Activated gamma-delta T cell treated with Interleukin-2 at 50 U/mL for 16 hours (primary cell): ENCODE data around the gene LCN10.
"Not testable (repeated sequence)": the region's sequence is repeated elsewhere in the genome, so short reads cannot be mapped to it uniquely, and the experiment has no call there.

ENCODE experiments used
- DNase-seq: peaks from one replicate; pipeline ENCODE4 v3.0.0-alpha.2; 2020

Gene LCN10

GRCh38 chr9:136769710-136770191 is 27.0 kb upstream of the LCN10 start:
- DNase-seq, result peak; percentile 39

GRCh38 chr9:136766410-136767120 is 23.8 kb upstream of the LCN10 start:
- not testable (repeated sequence) for DNase-seq

DNA sequence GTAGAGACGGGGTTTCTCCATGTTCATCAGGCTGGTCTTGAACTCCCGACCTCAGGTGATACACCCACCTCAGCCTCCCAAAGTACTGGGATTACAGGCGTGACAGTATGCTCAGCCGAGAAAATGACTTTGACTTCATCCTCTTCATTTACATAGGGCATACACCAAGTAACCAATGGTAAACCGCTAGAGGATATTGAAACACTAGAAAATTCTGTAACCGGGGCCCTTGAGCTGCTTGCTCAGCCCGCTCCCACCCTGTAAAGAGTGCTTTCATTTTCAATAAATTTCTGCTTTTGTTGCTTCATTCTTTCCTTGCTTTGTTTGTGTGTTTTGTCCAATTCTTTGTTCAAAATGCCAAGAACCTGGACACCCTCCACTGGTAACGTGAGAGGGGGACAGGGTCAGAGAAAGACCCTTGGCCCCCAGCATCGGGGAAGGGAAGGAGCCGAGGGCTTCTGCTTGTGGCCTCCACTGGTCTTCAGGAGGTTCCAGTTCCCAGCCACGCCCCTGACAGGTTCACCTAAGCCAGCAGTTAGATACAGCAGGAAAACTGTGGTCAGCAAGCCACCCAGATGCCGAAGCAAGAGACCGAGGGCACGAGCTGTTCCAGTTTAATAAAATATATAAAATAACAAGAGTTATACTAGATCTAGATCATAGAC is 23.1 kb upstream of the LCN10 start:
- not testable (repeated sequence) for DNase-seq

GRCh38 chr9:136765041-136765440 is 22.3 kb upstream of the LCN10 start:
- DNase-seq, result no peak

DNA sequence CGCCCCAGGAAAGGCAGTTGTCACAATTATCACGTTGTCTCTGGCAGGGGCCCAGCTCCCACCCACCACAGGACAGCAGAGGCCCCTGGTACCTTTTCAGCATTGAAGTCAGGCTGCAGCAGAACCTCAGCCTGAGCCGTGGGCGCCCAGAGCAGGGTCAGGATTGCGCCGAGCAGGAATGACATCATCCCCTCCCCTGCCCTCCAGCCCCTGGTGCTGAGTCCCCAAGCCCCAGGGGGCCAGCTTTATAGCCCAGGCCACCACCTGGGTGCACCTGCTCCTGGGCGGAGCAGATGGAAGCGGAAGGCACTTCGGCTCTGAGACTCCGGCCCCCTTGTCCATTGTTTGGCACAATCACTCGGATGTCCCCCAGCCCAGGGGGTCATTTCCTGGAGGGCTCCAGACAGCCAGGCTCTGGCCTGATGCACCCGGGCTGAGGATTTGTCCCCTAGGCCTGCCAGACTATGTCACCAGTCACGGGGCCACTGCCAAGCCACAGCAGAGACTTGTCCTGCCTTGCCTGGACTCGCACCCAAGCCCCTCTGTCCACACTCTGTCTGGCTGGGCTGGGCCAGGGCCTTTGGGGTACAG is 21.7 kb upstream of the LCN10 start, which contains the start of gene LCN15:
LCN15 (minus strand) TSS at position 218 of the 591 bp plus-strand sequence; CDS start at position 188, 30 bp downstream.
- no peak for DNase-seq

GRCh38 chr9:136763649-136764035 is 20.9 kb upstream of the LCN10 start:
- DNase-seq, result no peak

DNA sequence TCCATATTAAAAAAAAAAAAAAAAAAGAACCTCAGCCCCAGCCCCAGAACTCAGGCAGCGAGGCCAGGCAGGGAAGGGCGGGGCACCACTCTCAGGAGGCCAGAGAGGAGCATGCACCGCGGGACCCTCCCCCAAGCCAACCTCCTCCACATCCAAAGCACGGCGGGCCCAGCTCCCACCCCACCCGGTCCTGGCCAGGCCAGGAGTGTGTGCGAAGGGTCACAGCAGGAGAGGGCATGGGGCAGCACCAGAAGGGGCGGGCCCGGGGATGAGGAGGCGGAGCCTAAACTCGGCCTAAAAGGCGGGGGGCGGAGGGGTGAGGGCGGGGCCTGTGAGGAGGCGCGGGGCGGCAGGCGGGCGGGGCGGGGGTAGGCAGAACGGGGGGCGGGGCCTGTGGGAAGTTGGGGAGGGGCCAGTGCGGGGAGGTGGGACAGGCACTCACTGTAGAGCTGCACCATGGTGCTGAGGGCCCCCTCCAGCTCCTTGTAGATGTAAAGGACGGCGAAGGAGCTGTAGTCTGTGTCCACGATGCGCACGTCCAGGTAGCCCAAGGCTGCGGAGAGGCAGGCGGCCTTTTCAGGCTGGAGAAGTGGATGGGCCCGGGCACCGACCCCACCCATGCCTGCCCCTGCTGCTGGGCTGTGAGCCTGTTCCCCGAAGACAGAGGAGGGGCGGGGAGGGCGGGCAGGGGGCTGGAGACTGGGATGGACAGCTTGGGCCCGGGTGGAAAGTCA is 20.3 kb upstream of the LCN10 start:
- no peak for DNase-seq

DNA sequence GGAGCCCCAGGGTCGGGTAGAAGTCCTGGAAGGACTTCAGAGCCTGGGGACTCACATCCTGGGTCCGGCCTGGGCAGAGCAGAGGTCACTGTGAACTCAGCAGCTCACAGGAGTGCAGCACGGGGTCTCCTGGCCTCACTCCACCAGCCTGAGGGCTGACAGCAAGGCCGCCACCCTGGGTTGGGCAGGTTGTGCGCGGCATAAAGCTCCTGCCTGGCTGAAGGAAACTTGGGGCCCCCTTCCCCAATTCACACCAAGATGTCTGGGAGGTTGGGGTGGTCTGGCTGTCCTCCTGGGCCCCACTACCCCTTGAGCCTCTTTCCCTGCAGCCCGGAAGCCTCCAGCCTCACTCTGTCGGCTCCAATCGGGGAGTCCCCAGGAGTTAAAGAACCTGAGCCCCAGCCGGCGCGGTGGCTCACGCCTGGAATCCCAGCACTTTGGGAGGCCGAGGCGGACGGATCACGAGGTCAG is 19.5 kb upstream of the LCN10 start:
- no peak for DNase-seq

DNA sequence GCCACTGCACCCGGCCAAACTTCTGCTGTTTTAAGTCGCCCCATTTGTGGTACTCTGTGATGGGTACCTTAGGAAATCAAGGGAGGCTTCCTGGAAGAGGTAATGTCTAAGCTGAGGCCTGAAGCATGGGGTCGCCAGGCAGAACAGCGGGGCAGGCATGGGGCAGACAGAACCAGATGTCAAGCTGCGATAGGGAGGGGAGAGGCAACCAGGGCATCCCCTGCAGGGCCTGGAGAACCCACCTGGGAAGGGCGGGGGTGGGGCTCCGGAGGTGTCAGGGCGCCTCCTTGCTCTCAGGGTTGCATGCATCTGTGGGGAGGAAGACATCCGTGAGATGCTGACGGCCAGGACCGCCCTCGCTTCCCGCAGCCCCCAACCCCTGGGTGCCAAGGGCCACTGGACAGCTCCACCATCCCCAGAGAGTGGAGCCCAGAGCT is 18.8 kb upstream of the LCN10 start:
- DNase-seq, result no peak

GRCh38 chr9:136760834-136761544 is 18.2 kb upstream of the LCN10 start:
- DNase-seq, result not testable (repeated sequence)

- no peak for DNase-seq
Measured at GRCh38 chr9:136760424-136760823, 17.7 kb upstream of the LCN10 start.

- DNase-seq, result no peak
Measured at GRCh38 chr9:136759436-136760325, 16.9 kb upstream of the LCN10 start.

DNA sequence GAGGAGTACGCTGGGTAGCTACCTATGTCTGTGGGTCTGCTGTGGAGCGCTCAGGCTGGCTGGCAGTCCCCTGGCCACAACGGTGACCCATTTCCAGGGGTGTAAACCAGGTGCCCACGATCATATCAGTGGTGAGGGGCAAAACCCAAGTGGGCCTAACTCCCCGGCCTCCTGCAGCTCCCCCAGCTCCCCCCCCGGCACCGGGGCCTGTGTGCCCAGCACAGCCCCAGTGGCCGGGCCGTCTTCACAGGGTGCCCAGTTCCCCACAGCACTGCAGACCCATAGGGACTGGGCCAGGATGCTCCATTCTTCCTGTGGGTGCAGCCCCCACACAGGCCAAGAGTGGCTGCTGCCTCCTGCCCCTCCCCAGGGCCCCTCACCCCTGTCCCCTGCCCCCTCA is 16.3 kb upstream of the LCN10 start:
- no peak for DNase-seq

GRCh38 chr9:136757751-136758140 is 15.0 kb upstream of the LCN10 start:
- no peak for DNase-seq

DNA sequence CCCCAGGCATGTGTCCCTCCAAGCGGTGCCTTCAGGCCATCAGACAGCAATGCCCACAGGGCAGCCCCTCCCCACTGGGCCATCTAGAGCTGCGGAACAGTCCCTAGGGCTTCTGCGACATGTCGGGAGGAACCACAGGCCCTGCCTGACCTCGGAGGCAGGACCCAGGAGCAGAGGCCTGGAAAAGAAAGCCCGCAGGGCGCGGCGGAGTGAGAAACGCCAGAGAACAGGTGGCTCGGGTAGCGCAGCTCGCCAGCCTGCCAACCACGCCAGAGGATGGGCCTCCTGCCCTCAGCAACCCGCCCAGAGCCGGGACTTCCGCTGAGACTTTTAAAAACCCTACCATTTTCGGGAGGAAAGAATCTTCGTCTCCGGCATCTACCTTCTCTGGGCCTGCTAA is 14.6 kb upstream of the LCN10 start:
- DNase-seq, result no peak

DNA sequence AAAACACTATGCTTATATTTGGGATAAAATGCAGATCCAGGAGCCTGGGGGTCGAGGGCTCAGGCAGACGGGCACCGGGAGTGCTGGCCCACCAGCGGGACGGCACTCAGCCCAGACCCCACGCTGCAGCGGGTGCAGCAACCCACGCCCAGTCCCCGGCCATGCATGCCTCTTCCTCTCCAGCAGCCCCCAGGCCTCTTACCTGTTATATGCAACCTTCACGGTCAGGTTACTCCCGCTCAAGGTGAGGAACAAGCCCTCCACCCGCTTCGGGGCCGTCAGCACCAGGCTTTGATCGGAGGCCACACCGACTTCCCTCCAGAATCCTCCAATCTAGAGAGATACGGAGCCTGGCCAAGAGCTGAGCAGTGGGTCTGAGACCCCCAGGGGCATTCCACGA is 14.1 kb upstream of the LCN10 start:
- DNase-seq, result no peak

- DNase-seq, result no peak
Measured at GRCh38 chr9:136756134-136756438, 13.3 kb upstream of the LCN10 start.

- DNase-seq, result not testable (repeated sequence)
Measured at GRCh38 chr9:136755302-136756133, 12.8 kb upstream of the LCN10 start.

DNA sequence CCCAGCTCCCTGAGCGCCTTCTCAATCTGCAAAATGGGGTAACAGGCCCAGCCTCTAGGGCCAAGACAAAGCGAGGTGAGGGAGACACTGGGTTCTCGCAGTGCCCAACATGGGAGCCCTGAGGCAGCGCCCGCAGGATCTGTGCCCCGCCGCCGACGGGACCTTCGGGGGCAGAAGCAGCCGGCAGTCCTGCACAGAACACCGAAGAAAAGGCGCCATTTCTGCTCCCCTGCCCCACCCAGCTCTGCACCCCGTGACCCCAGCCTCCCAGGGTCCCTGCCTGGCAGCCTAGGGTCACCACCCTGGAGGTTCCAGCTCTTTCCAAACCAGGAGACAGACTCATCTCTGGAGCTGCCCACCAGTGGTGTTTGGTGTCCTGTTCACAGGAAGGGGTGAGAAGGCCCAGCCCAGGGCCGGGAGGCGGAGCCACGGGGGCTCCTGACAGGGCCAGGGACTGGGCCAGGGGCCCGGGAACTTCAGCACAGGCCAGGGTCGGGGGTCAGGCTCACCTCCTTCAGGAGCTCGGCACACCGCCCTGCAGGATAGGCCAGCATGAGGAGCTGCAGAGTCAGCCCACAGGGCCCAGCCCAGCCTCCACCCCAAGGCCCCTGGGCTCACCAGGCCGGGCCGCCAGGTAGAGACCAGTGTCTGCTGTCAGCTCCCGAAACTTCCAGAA is 12.0 kb upstream of the LCN10 start:
- no peak for DNase-seq

GRCh38 chr9:136754059-136754572 is 11.4 kb upstream of the LCN10 start:
- no peak for DNase-seq
